RWPE1 (cell line): ENCODE results near the gene IDH1.
"Not testable (repeated sequence)": the region's sequence is repeated elsewhere in the genome, so short reads cannot be mapped to it uniquely, and the experiment has no call there.

ENCODE experiments used
- CTCF ChIA-PET: fragments of 350-600 bp; sonication (Branson Sonifier 250); formaldehyde crosslinking; extraction: SDS; loops from one replicate; lab custom pipeline; 2021; lab: Yijun Ruan, JAX
- POLR2A ChIA-PET: fragments of 400-600 bp; formaldehyde crosslinking; extraction: SDS; loops from one replicate; lab custom pipeline; 2020; ENCODE audit warnings: antibody characterized with exemption; ENCODE audit not compliant: low non-redundant PET; lab: Yijun Ruan, JAX
- DNase-seq: peaks from one replicate; pipeline ENCODE4 v3.0.0; 2012; ENCODE audit warnings: low spot score
- H3K27ac ChIP-seq: fragments of 450-650 bp; 2 replicates; pipeline ENCODE4 v1.5.1; 2017
- TF ChIP-seq, protein P1 (sequence below): fragments of 450-650 bp; conservative IDR thresholded peaks from 2 replicates; pipeline ENCODE4 v1.5.1; 2017; ENCODE audit warnings: low read depth, mild to moderate bottlenecking

IDH1 gene

DNA sequence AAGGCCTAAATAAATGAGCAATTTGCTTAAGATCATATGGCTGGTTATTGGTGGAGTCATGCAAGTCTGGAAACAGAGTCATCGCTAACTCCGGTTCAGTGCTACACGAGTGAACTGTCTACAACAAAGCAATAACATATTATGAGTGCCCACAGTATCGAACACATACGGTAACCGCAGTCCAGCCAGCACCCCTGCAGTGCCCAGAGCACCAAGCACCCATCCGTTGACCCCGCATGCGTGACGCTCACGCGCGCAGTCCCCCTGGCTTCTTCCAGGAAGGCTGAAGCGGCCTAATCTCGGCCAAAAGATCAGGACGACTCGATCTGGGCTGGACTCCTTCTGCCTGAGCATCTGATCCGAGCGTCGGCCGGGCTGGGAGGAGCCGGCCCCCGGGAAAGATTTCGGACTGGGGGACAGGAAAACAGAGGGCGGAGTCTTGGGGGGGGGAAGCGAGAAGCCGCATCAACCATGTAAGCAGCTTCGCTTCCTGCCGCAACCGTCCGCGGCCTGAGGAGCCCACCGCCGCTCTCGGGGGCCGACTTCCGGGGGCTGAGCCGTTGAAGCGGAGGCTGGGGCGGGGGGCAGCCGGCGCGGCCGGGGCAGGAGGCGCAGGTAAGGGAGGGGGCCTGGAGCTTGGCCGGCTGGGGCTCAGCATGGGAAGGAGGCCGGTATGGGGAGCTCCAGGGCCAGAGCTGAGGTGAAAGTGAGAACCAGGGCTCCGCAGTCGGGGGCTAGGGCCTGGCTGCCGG is 11.1 kb upstream of the IDH1 start, which contains the start of gene PIKFYVE:
TSS of gene PIKFYVE (plus strand) at position 455 of the 752 bp plus-strand sequence. CDS start 5,265 bp downstream, outside the sequence.
- POLR2A ChIA-PET: interaction anchor here (0.5 to 1.5 kb wide), 2 partner anchors 12 to 1222 kb away, joined by 3 read pairs; no protein-coding TSS in a partner anchor
- CTCF ChIA-PET: interaction anchor here (0.5 to 1.0 kb wide), 2 partner anchors 12 to 49 kb away, joined by 3 to 6 read pairs; no protein-coding TSS in a partner anchor
- peak; percentile 98 for DNase-seq
- H3K27ac ChIP-seq: peak within 1 kb of the TSS; percentile 93
- TF ChIP-seq, protein P1, sequence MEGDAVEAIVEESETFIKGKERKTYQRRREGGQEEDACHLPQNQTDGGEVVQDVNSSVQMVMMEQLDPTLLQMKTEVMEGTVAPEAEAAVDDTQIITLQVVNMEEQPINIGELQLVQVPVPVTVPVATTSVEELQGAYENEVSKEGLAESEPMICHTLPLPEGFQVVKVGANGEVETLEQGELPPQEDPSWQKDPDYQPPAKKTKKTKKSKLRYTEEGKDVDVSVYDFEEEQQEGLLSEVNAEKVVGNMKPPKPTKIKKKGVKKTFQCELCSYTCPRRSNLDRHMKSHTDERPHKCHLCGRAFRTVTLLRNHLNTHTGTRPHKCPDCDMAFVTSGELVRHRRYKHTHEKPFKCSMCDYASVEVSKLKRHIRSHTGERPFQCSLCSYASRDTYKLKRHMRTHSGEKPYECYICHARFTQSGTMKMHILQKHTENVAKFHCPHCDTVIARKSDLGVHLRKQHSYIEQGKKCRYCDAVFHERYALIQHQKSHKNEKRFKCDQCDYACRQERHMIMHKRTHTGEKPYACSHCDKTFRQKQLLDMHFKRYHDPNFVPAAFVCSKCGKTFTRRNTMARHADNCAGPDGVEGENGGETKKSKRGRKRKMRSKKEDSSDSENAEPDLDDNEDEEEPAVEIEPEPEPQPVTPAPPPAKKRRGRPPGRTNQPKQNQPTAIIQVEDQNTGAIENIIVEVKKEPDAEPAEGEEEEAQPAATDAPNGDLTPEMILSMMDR: no peak

DNA sequence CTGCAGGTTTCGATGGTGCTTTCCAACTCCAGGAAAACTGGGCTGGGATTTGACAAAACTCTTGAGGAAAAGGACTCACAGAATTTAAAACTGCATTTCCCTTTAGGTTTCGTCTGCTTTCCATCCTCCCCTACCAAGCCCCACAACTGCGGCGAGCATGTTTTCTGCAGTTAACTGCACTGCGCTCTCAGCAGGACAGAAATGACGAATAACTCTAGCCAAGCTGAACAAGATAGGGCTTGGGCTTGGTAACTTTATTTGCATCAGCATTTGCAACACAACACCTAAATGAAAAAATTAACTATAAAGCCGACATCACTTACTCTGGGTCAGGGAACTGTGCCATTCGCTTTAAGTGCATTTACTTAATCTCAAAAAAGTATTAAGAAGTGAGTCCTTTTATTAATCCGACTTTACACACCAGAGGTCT is 10.5 kb upstream of the IDH1 start:
- no peak for DNase-seq
- ChIA-PET CTCF (interaction anchor here (0.5 to 0.6 kb wide), 2 partner anchors 25 to 50 kb away, joined by 4 to 6 read pairs; no protein-coding TSS in a partner anchor), POLR2A (interaction anchor here (1.5 kb wide), 1 partner anchor 11 kb away, joined by 3 read pairs; no protein-coding TSS in a partner anchor)
- peak overlapping the region; percentile 93 for H3K27ac ChIP-seq
- TF ChIP-seq, protein P1: no peak

GRCh38 chr2:208256849-208257813 is 2.3 kb upstream of the IDH1 start:
- H3K27ac ChIP-seq, POLR2A ChIA-PET, DNase-seq: not testable (repeated sequence)
- CTCF ChIA-PET: interaction anchor here (3.4 kb wide), 1 partner anchor 82 kb away, joined by 22 read pairs; no protein-coding TSS in a partner anchor

GRCh38 chr2:208256192-208256782 is 1.4 kb upstream of the IDH1 start:
- CTCF ChIA-PET: interaction anchor here (0.6 to 3.4 kb wide), 2 partner anchors 73 to 81 kb away, joined by 3 to 22 read pairs; no protein-coding TSS in a partner anchor
- no peak for DNase-seq
- H3K27ac ChIP-seq: peak overlapping the region; percentile 94; the same call in 1 of the 2 replicates
- TF ChIP-seq, protein P1: no peak
- POLR2A ChIA-PET: no interaction called here

DNA sequence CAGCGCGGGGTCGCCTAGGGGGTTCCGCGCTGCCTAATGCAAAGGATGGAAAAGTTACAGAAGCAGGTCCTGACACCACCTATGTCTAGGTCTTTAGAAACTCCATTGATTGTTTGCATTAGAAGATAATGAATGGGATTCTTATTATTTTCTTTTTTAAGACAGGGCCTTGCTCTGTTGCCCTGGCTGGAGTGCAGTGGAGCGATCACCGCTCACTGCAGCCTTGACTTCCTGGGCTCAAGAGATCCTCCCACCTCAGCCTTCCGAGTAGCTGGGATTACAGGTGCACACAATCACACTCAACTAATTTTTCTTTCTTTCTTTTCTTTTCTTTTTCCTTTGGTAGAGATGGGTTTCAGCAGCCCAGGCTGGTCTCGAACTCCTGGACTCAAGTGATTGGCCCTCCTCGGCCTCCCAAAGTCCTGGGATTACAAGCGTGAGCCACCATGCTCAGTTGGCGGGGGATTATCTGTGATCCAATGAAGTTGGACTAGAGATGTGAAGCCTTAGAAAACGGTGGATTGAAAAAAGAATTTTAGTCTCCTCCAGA is 761 bp upstream of the IDH1 start:
- ChIA-PET POLR2A (no interaction called here), CTCF (interaction anchor here (0.6 to 3.4 kb wide), 4 partner anchors 62 to 153 kb away, joined by 3 to 22 read pairs (median 3); no protein-coding TSS in a partner anchor)
- H3K27ac ChIP-seq: peak overlapping the region; percentile 94
- TF ChIP-seq, protein P1: peak; percentile 29; the same call in 1 of the 2 replicates
- no peak for DNase-seq
